Caco-2 (cell line): ENCODE data around the gene HSD17B8. TPM values are rescaled to one million over a fixed set of nuclear protein-coding genes. Genes with fewer than 3 reads are reported as not detected.
"Not testable (repeated sequence)": the region's sequence is repeated elsewhere in the genome, so short reads cannot be mapped to it uniquely, and the experiment has no call there.

Experiments used
- BruUV-seq: library from RNA; stranded (reverse); fragments of 400-500 nt; replicated peaks from 2 replicates; lab custom pipeline; 2021; lab: Mats Ljungman, UMichigan
- CTCF ChIA-PET: fragments of 300-600 bp; sonication (Branson Sonifier 250); formaldehyde crosslinking; loops from one replicate; lab custom pipeline; 2022; ENCODE audit warnings: antibody characterized with exemption; lab: Charles Lee
- POLR2A ChIA-PET: fragments of 300-600 bp; sonication (Branson Sonifier 250); formaldehyde crosslinking; loops from one replicate; lab custom pipeline; 2022; ENCODE audit warnings: antibody characterized with exemption; lab: Charles Lee
- DNase-seq, 2 experiments: peaks; one replicate each; pipeline versions ENCODE4 v3.0.0 to v3.0.0-alpha.2; 2020 to 2022
- H3K27me3 ChIP-seq: replicated peaks from 2 replicates; pipeline ENCODE4 v1.6.0; 2011; ENCODE audit warnings: low read length; ENCODE audit not compliant: control insufficient read depth, insufficient read depth
- H3K36me3 ChIP-seq: 2 replicates; pipeline ENCODE4 v1.5.1; 2011; ENCODE audit warnings: low read length; ENCODE audit not compliant: control insufficient read depth, insufficient read depth
- H3K4me1 ChIP-seq: fragments of 250-450 bp; sonication (Bioruptor Pico); 2 replicates; pipeline ENCODE4 v1.5.1; 2020; ENCODE audit warnings: mild to moderate bottlenecking
- H3K4me3 ChIP-seq: 2 replicates; pipeline ENCODE4 v1.5.1; 2011; ENCODE audit warnings: low read depth, mild to moderate bottlenecking, control low read depth, low read length
- H3K9me3 ChIP-seq: fragments of 250-450 bp; sonication (Bioruptor Pico); 2 replicates; pipeline ENCODE4 v1.5.1; 2020; ENCODE audit warnings: mild to moderate bottlenecking, moderate library complexity
- H3K27ac Mint-ChIP-seq: one replicate; pipeline ENCODE4 v1.8.0; 2022; ENCODE audit warnings: mixed read lengths; ENCODE audit not compliant: unreplicated experiment
- H3K27me3 Mint-ChIP-seq: one replicate; pipeline ENCODE4 v1.8.0; 2022; ENCODE audit warnings: mixed read lengths; ENCODE audit not compliant: insufficient read depth, unreplicated experiment
- H3K36me3 Mint-ChIP-seq: one replicate; pipeline ENCODE4 v1.8.0; 2022; ENCODE audit warnings: mild to moderate bottlenecking, mixed read lengths; ENCODE audit not compliant: insufficient read depth, unreplicated experiment
- H3K4me1 Mint-ChIP-seq: one replicate; pipeline ENCODE4 v1.8.0; 2022; ENCODE audit warnings: low read depth, mixed read lengths; ENCODE audit not compliant: unreplicated experiment
- H3K4me3 Mint-ChIP-seq: one replicate; pipeline ENCODE4 v1.8.0; 2022; ENCODE audit warnings: mild to moderate bottlenecking, moderate library complexity, mixed read lengths; ENCODE audit not compliant: unreplicated experiment
- H3K9me3 Mint-ChIP-seq: one replicate; pipeline ENCODE4 v1.8.0; 2022; ENCODE audit warnings: mixed read lengths; ENCODE audit not compliant: unreplicated experiment
- intact Hi-C: fragments of 100-400 bp; cut with micrococcal nuclease; formaldehyde crosslinking; loops from one replicate; pipeline ENCODE4 v1.10.0; 2022; ENCODE audit not compliant: unreplicated experiment
- total RNA-seq: library from RNA; stranded (reverse); gene quantifications from 2 replicates; pipeline ENCODE4 v1.2.3, GENCODE V29; 2022
- TF ChIP-seq, protein P1 (sequence below), 2 experiments: fragments of 200-600 bp in 1 of 2; IDR thresholded peaks; 1 replicate in 1 of 2; 2 replicates in 1 of 2; pipeline versions ENCODE4 v1.5.1 to v1.8.0; 2011 to 2022; ENCODE audit warnings: antibody characterized with exemption in 1 of 2, control low read depth in 1 of 2, inconsistent platforms in 1 of 2, low read depth in 1 of 2, low read length in 1 of 2, mild to moderate bottlenecking in 1 of 2, moderate library complexity in 1 of 2; ENCODE audit not compliant: insufficient read depth in 1 of 2, severe bottlenecking in 1 of 2, unreplicated experiment in 1 of 2

Gene HSD17B8
- total RNA-seq, 1 experiment from 2014 or later, result 10.0 TPM

DNA sequence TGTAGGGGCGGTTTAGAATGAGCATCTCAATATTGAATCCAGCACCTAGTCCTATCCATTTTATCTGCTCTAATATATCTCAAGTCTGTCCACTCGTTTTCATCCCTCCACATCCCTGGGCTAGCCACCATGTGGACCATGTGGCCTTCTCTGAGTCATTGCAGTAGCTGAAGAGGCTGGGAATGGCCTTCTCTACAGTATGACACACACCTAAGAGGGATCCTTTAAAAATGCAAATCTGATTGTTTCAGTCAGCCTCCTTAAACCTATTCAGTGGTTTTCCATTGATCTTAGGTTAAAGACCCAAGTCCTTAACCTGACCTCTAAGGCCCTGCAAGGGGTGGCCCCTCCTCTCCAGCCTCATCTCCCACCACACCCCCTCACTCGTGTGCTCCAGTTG, 13.2 kb downstream of the HSD17B8 start:
- H3K27ac Mint-ChIP-seq, result no peak overlapping the region
- H3K4me1 Mint-ChIP-seq, result peaks cover 11% of the 10 kb centered on the region
- H3K9me3 Mint-ChIP-seq, result no peaks in the 10 kb centered on the region
- H3K9me3 ChIP-seq, result no peaks in the 10 kb centered on the region
- no peak for DNase-seq
- ChIA-PET POLR2A (no interaction called here), CTCF (no interaction called here)
- H3K27me3 ChIP-seq, result no peaks in the 10 kb centered on the region
- H3K4me3 Mint-ChIP-seq, result no peak overlapping the region
- TF ChIP-seq, protein P1, sequence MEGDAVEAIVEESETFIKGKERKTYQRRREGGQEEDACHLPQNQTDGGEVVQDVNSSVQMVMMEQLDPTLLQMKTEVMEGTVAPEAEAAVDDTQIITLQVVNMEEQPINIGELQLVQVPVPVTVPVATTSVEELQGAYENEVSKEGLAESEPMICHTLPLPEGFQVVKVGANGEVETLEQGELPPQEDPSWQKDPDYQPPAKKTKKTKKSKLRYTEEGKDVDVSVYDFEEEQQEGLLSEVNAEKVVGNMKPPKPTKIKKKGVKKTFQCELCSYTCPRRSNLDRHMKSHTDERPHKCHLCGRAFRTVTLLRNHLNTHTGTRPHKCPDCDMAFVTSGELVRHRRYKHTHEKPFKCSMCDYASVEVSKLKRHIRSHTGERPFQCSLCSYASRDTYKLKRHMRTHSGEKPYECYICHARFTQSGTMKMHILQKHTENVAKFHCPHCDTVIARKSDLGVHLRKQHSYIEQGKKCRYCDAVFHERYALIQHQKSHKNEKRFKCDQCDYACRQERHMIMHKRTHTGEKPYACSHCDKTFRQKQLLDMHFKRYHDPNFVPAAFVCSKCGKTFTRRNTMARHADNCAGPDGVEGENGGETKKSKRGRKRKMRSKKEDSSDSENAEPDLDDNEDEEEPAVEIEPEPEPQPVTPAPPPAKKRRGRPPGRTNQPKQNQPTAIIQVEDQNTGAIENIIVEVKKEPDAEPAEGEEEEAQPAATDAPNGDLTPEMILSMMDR (IDR thresholded peaks at IDR 0.05; ENCODE audit: insufficient read depth in 1 of 2, low read depth in 1 of 2, low read length in 1 of 2, severe bottlenecking in 1 of 2, unreplicated experiment in 1 of 2), result no peak
- peaks cover 5% of the 10 kb centered on the region for H3K36me3 Mint-ChIP-seq
- intact Hi-C loops, result no loop called here
- H3K4me1 ChIP-seq, result 0 out of 2 replicates have a peak, but pooled peaks cover 4% of the 10 kb centered on the region
- no peak overlapping the region for H3K4me3 ChIP-seq
- no TSS peak for BruUV-seq
- peaks cover 16% of the 10 kb centered on the region for H3K27me3 Mint-ChIP-seq
- no peaks in the 10 kb centered on the region for H3K36me3 ChIP-seq

DNA sequence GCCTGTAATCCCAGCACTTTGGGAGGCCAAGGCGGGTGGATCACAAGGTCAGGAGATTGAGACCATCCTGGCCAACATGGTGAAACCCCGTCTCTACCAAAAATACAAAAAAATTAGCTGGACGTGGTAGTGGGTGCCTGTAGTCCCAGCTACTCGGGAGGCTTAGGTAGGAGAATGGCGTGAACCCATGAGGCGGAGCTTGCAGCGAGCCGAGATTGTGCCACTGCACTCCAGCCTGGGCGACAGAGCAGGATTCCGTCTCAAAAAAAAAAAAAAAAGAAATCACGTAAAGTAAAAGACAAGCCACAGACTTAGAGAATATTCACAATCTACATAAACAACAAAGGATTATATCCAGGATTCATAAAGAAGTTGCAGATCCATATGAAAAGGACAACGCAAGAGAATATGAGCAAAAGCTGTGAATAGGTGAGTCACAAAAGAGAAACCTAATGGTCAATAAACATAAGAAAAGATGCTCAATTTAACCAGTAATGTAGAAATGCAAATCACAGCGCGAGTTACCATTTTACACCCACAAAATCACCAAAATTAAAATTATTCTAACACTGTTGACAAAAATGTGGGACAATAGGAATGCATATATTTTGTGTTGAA, 22.2 kb downstream of the HSD17B8 start:
- DNase-seq, intact Hi-C loops, H3K4me1 ChIP-seq, H3K4me1 Mint-ChIP-seq, H3K36me3 ChIP-seq, H3K27ac Mint-ChIP-seq, H3K4me3 ChIP-seq, H3K36me3 Mint-ChIP-seq, BruUV-seq, H3K4me3 Mint-ChIP-seq, H3K27me3 ChIP-seq, H3K9me3 Mint-ChIP-seq, H3K9me3 ChIP-seq: not testable (repeated sequence)
- peaks cover 10% of the 10 kb centered on the region for H3K27me3 Mint-ChIP-seq
- CTCF ChIA-PET, result interaction anchor here (0.6 to 1.6 kb wide), 2 partner anchors 21 to 35 kb away, joined by 3 to 4 read pairs; no protein-coding TSS in a partner anchor
- POLR2A ChIA-PET, result interaction anchor here (0.7 kb wide), 1 partner anchor 97 kb away, joined by 7 read pairs; no protein-coding TSS in a partner anchor

DNA sequence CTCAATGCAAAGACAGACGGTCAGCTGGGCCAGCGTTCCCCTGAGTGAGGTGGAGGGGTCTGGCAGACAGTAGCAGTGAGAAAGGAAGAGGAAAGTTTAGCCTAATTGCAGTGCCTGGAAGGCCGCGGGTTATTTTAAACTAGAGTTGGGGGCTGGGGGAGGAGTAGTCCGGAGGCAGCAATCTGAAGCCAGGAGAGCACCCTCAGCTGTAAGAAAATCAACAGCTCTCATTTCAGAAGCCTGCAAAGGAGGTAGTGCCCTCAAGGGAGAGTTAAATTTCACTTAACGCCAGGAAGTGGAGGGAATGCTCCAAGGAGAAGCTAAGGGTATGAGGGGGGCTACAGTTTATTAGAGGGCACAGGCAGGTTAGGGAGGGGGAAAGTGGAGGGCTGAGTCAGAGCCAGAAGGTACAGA, 30.8 kb downstream of the HSD17B8 start:
- Histone ChIP-seq H3K4me1 (no peaks in the 10 kb centered on the region), H3K27me3 (no peaks in the 10 kb centered on the region), H3K4me3 (no peak overlapping the region), H3K36me3 (no peaks in the 10 kb centered on the region), H3K9me3 (no peaks in the 10 kb centered on the region)
- TF ChIP-seq, protein P1 (IDR thresholded peaks at IDR 0.05; ENCODE audit: insufficient read depth in 1 of 2, low read depth in 1 of 2, low read length in 1 of 2, severe bottlenecking in 1 of 2, unreplicated experiment in 1 of 2), result no peak
- DNase-seq, result no peak
- Mint-ChIP-seq H3K36me3 (no peaks in the 10 kb centered on the region), H3K4me1 (no peaks in the 10 kb centered on the region), H3K27ac (no peak overlapping the region), H3K27me3 (peaks cover 20% of the 10 kb centered on the region), H3K9me3 (no peaks in the 10 kb centered on the region), H3K4me3 (no peak overlapping the region)
- BruUV-seq, result no TSS peak
- ChIA-PET CTCF (no interaction called here), POLR2A (no interaction called here)
- intact Hi-C loops, result no loop called here
